NCI-H1436 (cell line): ENCODE results near the gene SLC25A15.
"Not testable (repeated sequence)": the region's sequence is repeated elsewhere in the genome, so short reads cannot be mapped to it uniquely, and the experiment has no call there.

Experiments used
- DNase-seq: peaks from one replicate; lab custom pipeline; 2025; lab: John Stamatoyannopoulos, UW

SLC25A15 gene

DNA sequence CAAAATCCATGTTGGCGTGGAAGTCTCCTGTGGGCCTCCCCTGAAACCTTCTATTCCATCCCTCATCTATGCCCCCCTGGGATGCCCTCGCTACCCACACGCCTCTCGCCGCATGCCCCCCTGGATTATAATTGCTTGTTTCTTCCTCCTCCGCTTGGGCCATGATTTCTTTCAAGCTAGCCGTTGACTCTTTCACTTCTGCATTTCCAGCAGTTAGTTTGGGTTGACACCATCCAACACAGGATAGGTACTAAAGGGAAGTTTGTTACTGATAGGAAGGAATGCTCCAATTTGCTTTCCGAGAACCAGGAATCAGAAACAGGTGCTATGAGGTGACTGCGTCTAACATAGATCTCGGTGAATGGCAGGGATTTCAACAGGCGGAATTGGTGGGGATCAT, 7.7 kb upstream of the SLC25A15 start:
- DNase-seq, result no peak

DNA sequence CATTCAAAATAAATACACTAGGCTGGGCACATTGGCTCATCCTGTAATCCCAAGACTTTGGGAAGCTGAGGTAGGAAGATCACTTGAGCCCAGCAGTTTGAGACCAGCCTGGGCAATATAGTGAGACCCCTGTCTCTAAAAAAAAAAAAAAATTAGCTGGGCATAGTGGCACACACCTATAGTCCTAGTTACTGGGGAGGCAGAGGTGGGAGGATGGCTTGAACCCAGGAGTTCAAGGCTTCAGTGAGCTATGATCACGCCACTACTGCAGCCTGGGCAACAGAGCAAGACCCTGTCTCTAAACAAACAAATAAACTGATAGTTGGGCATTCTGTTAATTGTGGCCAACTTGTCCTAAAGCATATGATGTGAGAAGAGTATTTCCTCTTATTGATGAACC, 6.4 kb upstream of the SLC25A15 start:
- not testable (repeated sequence) for DNase-seq

DNA sequence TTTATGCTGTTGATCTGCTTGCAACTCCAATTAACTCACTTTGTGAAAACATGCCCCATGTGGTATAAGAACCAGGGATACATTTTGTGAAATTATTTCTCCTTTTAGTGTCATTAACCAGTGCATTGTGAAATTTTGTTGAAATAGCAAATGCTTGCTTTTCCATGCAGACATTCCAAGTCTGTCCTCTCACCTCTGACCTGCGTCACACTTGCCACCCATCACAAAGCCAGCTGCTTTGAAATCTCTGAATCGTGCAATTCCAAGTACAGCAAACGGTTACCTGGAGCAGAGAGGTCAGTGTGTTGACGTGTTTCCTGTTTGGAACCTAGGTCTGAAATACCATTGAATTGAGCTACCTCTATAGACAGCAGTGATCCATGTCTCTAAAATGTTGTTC, 4.9 kb upstream of the SLC25A15 start:
- no peak for DNase-seq

DNA sequence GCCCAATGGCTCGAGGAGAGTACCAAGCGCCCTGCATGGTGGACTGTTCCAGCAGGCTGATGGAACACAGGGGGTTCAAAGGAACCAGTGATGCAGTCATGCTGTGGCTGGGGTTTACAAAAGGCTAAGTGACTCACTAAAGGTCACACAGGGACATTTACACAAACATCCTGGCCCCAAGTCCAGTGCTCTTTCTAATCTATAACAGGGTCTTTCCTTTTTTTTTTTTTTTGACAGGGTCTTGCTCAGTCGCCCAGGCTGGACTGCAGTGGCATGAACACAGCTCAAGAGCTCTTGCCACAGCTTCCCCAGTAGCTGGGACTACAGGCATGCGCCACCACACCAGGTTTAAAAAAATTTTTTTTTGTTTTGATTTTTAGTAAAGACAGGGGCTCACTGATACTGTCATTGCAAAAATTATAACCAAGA, 2.8 kb upstream of the SLC25A15 start:
- no peak for DNase-seq

DNA sequence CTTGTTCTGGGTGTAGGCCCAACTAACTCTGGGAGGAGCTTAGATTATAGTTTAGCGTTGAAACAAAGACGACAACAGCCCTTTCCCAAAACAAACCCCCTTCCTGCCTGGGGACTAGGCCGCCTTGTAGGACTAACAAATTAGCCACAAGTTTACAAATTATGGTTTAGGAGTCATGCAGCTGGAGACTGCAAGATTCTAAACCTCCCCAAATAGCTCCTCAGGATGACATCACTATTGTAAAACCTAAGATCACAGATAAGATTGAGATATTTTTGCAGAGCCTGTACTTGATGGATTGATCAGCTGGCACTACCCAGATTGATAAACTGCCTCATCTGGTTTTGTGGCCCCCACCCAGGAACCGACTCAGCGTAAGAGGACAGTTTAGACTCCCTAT, 2.3 kb upstream of the SLC25A15 start:
- no peak for DNase-seq

DNA sequence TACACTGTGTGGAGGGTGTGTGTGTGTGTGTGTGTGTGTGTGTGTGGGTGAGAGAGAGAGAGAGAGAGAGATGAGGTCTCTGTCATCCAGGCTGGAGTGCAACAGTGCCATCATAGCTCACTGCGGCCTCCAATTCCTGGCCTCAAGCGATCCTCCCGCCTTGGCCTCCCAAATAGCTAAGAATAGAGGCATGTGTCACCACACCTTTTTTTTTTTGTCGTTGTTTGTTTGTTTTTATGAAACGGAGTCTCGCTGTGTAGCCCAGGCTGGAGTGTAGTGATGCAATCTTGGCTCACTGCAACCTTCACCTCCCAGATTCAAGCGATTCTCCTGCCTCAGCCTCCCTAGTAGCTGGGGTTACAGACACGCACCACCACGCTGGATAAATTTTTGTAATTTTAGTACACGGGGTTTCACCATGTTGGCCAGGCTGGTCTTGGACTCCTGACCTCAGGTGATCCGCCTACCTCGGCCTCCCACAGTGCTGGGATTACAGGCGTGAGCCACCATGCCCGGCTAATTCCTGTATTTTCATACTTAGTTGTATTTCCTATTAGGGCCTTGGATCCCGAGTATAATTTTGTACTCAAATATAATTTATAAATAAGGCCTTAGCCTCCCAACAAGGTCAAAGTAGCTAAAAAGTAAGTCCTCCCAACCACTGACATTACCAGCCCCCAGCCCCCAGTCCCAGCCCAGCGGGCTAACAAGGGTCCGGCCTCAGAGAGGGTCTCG, 704 bp upstream of the SLC25A15 start:
- not testable (repeated sequence) for DNase-seq

DNA sequence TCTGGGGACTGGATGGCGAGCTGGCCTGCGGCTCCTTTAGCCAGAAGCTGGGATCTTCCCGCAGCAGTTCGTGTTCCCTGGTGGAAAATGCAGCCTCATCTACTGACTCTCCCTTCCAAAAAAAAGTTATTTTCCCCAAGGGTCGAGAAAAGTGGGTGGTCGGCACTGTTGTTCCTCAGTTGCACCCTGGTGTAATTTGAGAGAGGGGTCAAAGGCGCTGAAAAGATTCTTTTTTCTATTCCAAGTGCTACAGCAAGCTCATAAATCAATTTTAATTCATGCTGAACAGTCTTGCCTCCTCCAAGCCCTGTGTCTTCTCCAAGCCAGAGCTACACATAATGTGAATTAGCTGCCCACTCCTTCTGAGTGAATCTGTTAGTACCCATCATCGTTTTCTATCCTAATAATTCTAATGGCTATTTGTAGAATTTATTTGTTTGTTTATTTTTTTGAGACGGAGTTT, 774 bp downstream of the SLC25A15 start:
- no peak for DNase-seq

DNA sequence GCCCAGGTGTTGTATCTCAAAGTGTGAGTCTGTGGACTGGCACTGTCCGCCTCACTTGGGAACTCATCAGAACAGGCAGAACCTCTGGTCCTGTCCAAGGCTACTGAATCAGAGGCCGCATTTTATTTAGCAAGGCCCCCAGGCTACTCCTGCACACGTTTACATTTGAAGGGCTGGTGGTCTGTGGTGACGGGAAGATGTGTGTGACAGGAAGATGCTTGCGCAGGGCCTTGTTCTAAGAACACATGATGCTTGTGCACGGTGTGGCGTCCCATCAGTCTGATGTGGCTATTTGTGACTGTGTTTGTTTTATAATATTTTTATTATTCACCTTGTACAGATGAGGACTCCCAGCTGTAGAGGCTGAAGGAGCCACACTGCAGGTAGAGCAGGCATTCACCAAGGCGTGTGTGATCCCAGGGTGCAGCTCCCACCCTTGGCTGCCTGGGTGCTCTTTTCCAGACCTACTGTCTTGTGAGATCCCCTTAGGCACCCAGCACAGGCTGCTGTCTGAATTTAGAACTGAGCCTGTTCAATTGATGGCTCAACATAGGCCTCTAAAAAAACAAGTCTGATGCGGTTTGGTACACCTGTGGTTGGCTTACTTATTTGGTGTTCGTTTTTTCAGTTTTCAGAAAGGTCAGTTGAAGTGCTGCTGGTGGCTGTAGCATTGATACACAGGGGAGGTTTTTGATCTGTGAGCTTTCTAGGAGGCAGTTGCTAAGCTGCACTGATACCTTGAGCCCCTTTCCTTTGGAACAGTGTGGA, 3.1 kb downstream of the SLC25A15 start:
- no peak for DNase-seq

DNA sequence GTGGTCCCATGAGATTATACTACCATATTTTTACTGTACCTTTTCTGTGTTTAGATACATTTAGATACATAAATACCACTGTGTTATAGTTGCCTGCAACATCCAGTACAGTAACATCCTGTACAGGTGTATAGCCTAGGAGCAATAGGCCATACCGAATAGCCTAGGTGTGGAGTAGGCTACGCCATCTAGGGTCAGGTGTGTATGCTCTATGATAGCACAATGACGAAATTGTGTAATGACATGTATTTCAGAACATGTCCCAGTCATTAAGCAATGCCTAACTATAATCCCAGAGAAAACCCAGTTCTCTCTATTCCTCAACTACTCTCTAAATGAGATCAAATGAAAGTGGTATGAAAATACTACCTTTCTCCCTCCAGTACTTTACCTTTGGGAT, 3.9 kb downstream of the SLC25A15 start:
- no peak for DNase-seq

DNA sequence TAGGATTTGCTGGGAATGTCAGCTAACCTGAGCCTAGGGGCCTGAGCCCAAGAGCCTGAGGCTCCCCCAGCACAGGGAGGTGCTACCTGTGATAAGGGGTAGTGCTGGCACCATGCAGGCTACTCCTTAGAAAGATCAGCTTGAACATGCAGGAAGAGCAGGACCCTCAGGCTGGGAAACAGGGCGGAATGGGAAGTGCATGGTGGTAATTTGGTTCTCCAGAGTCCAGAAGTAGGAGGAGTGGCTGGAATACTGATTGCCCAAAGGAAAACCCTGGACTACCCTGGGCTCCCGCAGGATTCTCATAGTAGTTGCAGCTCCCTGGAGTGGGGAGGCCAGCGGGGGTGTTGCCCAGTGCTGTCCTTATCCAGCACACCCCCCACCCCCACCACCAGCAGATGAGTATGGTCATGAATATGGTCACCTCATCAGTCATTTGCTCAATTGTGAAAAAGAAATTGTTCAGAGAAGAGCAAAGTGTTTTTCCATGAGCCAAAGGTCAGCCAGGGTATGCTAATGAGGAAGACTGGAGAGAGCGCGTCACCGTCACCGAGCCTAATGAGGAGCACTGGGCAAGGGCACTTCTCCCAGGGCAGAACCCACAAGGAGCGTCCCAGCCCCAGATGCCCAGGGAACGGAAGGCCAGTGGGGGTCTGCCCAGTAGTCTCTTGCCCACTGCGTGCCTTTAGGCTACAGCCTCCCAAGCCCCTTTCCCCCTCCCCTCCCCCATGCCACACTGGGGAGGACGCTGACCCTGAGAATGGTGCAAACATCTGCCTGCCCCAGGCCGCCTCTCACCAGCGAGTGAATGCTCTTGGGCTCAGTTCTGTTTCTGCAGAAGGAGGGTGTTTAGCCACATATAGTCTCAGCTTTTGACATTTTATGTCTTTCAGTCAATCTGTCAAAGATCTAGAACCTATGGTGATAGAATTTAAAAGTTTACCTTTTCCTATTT, 5.3 kb downstream of the SLC25A15 start:
- DNase-seq, result no peak

DNA sequence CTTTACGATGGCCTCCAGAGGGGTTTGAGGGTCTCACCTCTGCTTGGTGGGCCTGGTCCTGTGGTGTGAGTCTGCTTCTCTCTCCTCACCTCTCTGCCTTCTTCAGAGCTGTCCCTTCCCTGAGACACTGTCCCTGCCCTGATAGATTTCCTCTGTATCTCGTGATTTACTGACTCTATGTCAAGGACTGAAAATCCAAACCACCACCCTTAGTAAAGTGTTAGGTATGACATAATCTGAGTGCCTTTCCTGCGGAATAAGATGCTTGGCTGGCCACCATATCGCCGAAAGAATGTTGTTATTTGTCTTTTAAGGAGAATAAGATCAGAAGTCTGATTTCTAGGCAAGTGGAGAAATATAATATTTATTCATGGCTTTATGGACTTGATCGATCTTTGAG, 7.2 kb downstream of the SLC25A15 start:
- DNase-seq, result no peak

DNA sequence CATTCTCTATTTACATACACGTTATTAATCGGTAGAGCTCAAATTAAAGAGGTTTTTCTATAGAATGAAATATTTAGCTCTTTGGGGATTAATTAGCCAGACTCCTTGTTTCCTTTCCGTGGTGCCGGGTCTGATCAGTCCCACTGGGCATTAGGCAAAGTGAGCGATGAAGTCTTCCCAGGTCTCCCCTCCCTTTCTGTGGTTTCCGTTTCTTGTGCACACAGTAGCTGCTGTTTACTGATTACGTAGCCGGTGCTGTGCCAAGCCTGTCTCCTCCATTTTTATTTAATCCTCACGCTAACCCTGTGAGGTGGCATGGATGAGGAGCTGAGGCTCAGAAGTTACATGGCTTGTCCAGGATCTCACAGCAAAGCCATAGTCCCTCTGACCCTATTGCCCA, 9.0 kb downstream of the SLC25A15 start:
- DNase-seq, result peak; percentile 19

DNA sequence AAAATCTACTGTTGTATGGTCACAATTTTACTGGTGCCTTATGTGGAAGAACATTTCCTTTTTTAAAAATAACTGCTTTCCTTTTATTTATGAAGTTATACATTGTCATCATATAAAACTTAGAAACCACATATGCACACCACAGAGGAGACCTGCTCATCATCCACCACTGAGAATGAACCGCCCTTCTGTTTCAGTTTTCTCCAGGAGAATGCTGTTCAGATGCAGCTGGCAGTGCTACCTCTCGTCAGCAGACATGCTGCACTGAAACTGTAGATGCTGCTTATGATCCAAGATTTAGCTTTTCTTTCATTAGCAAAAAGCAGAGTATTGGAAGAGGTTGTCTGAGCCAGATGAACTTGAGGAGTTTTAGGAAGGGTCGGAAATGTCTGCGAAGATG, 10.1 kb downstream of the SLC25A15 start:
- DNase-seq, result no peak

DNA sequence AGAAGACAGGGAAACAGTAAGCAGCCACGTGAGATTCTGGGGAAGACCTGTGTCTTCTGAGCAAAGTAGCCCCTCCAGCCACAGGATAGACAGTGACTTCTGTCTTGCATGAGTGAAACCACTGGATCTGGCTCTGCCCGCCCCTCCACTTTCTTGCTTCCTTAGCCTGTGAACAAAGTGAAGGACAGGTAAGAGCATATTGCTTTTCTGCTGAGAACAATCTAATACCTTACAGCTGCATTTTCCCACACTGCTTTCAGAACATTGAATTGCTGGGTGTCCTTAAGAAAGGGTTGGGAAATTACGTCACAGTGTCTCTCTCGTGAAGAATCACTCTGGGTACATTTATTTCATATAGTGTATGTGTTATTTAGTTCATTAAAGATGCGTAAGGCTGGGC, 11.1 kb downstream of the SLC25A15 start:
- no peak for DNase-seq

DNA sequence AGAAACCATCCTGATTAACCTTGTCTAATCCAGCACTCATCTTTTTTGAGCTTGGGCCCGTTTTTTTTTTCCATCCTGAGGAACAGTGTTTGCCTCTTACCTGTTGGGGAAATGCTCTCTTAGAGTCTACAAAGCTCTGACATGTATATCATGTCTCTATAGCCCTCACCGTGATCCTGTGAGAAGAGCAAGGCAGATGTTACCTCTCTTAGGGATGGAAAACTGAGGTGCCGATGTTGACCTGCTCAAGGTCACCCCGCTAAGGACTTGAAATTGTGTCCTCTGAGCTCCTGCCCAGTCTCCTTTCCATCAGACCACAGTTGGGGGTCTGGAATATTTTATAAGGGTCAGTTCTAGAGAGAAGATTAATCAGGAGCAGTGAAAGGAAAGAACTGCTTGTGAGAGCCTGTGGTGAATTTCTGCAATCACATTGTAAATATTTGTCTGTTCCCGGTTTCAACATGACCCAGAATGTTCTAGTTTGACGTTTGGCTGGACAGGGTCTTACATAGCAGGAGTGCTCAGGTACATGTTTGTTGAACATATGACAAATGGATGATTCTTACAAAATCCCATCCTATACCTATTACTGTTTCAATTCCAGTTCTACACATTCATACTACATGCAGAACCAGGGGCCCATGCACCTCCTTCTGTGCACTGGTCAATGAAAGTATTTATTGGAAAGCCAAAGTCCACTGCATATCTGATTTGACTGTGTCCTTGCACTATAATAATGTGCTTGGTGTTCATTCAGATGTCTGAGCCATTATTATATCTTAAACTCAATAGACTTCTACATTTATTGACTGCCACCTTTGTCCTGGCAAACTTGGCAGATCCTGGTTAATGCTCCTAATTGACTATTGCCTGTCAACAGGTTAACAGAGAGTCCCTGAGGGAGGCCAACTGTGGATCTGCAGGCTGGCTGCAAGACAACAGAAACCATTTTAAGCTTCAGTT, 12.1 kb downstream of the SLC25A15 start:
- no peak for DNase-seq

DNA sequence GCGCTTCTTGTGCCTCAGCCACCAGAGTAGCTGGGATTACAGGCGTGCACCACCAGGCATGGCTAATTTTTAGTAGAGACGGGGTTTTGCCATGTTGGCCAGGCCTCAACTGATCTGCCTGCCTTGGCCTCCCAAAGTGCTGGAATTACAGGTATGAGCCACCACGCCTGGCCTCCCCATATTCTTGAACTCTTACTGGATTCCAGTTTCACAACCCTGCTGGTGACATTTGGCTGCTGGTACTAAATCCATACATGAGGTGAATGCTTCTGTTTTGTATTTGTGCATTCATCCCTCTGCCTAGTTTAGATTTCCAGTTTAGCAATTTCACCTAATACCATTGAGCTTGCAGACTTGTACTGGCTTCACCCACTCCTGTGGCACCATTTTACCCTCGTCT, 13.9 kb downstream of the SLC25A15 start:
- DNase-seq, result no peak

DNA sequence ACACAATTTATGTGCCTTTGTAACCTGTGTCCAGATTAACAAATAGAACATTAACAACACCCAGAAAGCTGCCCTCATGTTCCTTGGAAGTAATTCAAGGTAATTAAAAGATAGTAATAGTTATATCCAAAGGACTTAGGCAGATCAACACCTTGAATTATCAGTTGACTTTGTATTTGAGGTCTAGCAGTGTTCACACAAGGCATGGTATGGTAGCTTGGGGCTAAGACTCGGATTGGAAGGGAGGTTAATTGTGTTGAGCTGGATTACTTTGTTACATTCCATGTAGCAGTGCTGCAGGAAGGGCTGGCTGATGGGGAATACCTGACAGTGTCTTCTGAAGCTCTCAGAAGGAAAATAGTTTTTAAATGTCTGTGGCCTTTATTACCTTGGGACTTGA, 16.8 kb downstream of the SLC25A15 start:
- DNase-seq, result no peak

DNA sequence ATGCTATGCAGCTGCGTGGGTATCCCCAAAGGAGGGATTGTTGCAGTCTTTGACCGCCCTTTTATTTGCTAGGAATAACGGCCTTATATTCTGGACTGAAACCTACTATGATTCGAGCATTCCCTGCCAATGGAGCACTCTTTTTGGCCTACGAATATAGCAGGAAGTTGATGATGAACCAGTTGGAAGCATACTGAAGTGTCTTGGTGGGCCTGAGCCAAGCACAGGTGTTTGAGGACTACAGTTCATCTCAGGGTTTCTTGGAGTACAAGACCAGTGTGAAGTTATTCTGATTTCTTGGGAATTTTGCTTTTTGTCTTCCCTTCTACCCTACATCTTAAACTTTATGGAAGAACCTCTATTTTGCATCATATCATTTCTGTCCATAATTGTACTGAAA, 20.1 kb downstream of the SLC25A15 start:
- no peak for DNase-seq

DNA sequence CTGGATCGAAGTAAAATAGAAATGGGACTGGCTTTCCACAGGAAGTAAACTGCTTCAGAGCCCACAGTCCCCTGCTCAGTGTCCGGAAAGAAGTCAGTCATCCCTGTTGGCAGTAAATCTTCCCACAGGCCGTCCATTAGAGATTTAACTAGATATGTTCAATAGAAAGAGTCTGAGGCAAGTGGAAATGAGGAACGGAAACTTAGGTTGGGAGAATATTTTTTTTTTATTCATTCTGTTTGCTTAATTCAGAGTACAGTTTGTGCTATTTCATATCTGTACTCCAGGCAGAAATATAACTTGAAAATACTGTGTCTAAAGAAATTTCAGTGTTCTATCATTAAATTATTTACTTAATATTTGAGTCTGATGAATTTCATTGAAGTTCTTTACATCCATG, 22.7 kb downstream of the SLC25A15 start:
- no peak for DNase-seq

DNA sequence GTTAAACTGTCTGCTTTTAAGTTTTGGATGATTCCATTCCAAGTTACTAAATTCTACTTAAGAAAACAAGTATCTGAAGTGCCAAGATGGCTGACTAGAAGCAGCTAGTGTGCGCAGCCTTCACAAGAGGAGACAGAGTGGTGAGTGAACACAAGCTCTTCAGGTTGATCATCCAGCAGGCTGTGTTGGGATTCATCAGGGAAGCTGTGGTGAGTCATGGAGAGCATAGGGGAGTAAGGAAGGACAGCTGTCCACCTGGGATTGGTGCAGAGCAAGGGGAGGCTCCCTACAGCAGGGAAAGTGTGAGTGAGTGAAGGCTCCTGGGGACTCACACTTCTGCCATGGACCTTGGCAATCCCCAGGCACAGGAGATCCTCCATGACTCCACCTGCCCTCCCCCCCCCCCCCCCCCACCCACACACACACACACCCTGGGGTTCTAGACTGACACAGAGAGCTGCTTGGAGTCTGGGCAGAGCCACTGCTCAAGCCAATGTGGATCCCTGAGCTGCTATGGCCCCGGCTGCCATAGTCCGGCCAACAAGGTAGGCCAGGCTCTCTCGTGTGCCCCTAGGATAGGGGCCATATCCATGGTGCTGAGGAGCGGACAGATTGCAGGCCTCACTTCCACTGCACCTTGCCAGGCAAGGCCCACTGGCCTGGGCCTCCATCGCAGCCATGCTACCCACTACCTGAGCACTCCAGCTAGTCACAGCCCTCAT, 23.5 kb downstream of the SLC25A15 start:
- no peak for DNase-seq
